CD4-positive, alpha-beta T cell treated with Interleukin-15 for 1 hour (primary cell): ENCODE data around the gene RPL23.

ENCODE experiments used
- DNase-seq: peaks from one replicate; pipeline ENCODE4 v3.0.0-alpha.2; 2020

Gene RPL23

GRCh38 chr17:38883592-38884526 is 30.3 kb upstream of the RPL23 start:
- no peak for DNase-seq

- no peak for DNase-seq
Measured at GRCh38 chr17:38882870-38883269, 29.3 kb upstream of the RPL23 start.

- DNase-seq, result no peak
Measured at GRCh38 chr17:38881600-38882191, 28.2 kb upstream of the RPL23 start.

GRCh38 chr17:38879878-38880665 is 26.6 kb upstream of the RPL23 start:
- no peak for DNase-seq

- DNase-seq, result peak; percentile 69
Measured at GRCh38 chr17:38877130-38877851, 23.8 kb upstream of the RPL23 start.

GRCh38 chr17:38875477-38876075 is 22.1 kb upstream of the RPL23 start:
- no peak for DNase-seq

GRCh38 chr17:38874505-38875400 is 21.2 kb upstream of the RPL23 start:
- DNase-seq, result no peak

- no peak for DNase-seq
Measured at GRCh38 chr17:38873640-38874380, 20.3 kb upstream of the RPL23 start.

- no peak for DNase-seq
Measured at GRCh38 chr17:38872671-38873385, 19.3 kb upstream of the RPL23 start.

- no peak for DNase-seq
Measured at GRCh38 chr17:38872027-38872511, 18.5 kb upstream of the RPL23 start.

- DNase-seq, result peak; percentile 67
Measured at GRCh38 chr17:38871247-38872015, 17.9 kb upstream of the RPL23 start.

- DNase-seq, result peak; percentile 73
Measured at GRCh38 chr17:38870259-38871165, 17.0 kb upstream of the RPL23 start.

- peak; percentile 89 for DNase-seq
Measured at GRCh38 chr17:38869526-38870258, 16.2 kb upstream of the RPL23 start, which contains the start of gene LASP1. LASP1 (plus strand) TSS chr17:38870058; CDS start chr17:38870190, 132 bp downstream.

GRCh38 chr17:38868817-38869525 is 15.4 kb upstream of the RPL23 start:
- DNase-seq, result peak; percentile 90

GRCh38 chr17:38867968-38868816 is 14.7 kb upstream of the RPL23 start:
- no peak for DNase-seq
